GM18858 (cell line): ENCODE results near the gene NYAP2.

Experiments used
- ATAC-seq: cut with Tn5 transposase; IDR thresholded peaks from one replicate; pipeline ENCODE4 v1.9.1; 2021; ENCODE audit not compliant: unreplicated experiment

The NYAP2 gene

DNA sequence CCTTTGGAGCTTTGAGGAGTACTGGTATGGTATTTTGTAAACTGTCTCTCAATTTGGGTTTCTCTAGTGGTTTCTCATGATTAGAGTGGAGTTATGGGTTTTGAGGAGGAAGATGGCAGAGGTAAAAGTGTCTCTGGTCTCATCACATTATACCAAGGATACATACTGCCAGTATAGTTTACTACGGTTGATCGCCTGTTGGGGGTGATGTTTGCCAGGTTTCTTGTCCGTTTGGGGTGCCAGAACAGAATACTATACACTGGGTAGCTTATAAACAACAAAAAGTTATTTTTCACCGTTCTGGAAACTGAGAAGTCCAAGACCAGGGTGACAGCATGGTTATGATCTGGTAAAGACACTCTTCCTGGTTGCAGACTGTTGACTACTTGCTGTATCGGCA is 293.7 kb downstream of the NYAP2 start:
- ATAC-seq, result no peak

DNA sequence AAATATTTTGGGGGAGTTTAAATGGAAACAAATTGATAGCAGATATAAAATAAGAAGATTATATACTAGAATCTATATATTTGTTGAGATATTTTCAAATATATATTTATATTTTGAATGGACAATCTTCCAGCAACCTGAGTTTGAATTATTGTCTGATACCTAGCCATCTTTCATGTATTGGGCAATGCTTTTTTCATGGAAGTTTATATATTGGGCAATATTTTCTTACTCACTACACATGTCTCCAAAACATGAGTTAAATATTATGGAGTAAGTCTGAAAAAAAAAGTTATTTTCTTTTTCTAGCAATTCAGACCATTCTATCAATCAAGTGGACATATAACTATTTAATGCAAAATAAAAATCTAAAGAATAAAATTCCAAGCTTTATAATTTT is 295.2 kb downstream of the NYAP2 start:
- ATAC-seq, result no peak

DNA sequence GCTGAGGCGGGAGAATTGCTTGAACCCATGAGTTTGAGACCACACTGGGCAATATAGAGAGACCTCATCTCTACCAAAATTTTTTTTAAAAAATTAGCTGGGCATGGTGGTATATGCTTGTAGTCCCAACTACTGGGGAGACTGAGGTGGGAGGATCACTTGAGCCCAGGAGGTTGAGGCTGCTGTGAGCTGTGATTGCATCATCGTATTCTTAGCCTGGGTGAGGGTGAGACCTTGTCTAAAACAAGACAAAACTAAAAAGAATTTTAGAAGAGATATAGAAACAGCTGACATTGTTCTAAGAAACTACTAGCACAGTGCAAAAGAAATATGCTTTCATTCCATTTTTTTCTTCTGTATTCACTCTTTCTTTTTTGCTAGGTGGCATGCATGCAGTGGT is 298.4 kb downstream of the NYAP2 start:
- no peak for ATAC-seq
